ENCODE data around the gene B3GALT6. TPM values are rescaled to one million over a fixed set of nuclear protein-coding genes. Genes with fewer than 3 reads are reported as not detected.

The B3GALT6 gene
- total RNA-seq, 1 donor from 2014 or later: 43.2 TPM

DNA sequence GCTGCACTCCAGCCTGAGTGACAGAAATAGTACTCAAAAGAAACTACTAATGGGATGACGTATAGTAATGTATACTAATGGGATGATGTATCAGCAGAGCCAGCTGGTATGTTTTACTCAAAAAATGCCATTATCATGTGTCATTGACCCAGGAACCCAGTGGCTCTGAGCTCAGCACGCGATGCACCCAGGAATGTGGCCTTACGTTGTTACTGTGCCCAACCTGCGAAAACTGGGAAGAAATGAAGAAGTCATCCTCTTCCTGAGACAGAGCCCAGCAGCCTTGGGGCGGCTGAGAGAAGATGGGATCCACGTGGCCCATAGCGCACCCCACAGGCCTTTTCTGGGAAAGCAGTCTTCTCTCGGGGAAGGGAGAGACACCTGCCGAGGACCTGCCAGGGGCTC, 32.8 kb downstream of the B3GALT6 start:
- DNase-seq (ENCODE audit: low spot score): no peak
- Mint-ChIP-seq H3K4me3 (ENCODE audit: unreplicated experiment) (peak overlapping the region; percentile 42), H3K27ac (ENCODE audit: unreplicated experiment) (no peak overlapping the region), H3K27me3 (ENCODE audit: unreplicated experiment) (peaks cover 3% of the 10 kb centered on the region), H3K36me3 (ENCODE audit: low read depth, unreplicated experiment) (peaks cover 39% of the 10 kb centered on the region), H3K4me1 (ENCODE audit: unreplicated experiment) (peaks cover 7% of the 10 kb centered on the region), H3K9me3 (ENCODE audit: unreplicated experiment) (no peaks in the 10 kb centered on the region)
- TF ChIP-seq, protein P1, sequence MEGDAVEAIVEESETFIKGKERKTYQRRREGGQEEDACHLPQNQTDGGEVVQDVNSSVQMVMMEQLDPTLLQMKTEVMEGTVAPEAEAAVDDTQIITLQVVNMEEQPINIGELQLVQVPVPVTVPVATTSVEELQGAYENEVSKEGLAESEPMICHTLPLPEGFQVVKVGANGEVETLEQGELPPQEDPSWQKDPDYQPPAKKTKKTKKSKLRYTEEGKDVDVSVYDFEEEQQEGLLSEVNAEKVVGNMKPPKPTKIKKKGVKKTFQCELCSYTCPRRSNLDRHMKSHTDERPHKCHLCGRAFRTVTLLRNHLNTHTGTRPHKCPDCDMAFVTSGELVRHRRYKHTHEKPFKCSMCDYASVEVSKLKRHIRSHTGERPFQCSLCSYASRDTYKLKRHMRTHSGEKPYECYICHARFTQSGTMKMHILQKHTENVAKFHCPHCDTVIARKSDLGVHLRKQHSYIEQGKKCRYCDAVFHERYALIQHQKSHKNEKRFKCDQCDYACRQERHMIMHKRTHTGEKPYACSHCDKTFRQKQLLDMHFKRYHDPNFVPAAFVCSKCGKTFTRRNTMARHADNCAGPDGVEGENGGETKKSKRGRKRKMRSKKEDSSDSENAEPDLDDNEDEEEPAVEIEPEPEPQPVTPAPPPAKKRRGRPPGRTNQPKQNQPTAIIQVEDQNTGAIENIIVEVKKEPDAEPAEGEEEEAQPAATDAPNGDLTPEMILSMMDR (IDR thresholded peaks at IDR 0.05; ENCODE audit: unreplicated experiment): no peak

DNA sequence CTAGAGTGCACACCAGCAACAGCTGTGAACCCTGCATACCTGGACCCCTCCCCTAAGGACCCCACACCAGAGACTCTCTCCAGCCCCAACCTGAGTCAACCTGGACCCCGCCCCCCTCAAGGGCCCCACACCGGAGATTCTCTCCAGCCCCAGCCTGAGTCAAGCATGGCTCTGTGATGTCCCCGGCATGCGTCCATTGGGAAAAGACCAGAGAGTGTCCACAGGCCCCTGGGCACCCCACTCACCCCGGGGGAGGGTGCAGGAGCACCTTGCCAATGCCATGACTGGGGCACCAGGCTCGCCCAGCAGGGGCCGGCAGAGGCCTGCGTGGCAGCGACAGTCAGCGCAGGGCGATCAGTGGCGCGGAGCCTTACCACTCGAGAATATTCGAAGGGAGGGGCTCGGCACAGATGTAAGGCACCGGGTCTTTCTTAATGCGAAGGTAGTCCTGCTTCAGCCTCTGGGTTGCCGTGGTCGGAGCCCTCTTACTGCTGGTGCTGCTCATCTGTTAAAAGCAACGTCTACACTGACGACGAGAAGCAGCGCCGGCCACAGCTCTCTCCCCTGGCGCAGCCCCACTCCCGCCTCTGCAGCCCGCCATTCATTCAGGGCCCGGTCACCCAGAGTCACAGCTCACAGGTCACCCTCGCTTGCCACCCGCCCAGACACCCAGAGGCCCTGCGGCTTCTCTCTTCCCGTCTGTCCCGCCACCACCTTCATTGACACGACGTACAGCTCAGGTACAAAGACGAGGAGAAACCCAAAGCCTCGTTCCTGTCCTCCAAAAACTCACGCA, 35.6 kb downstream of the B3GALT6 start:
- TF ChIP-seq, protein P1 (IDR thresholded peaks at IDR 0.05; ENCODE audit: unreplicated experiment): no peak
- Mint-ChIP-seq H3K9me3 (ENCODE audit: unreplicated experiment) (no peaks in the 10 kb centered on the region), H3K27me3 (ENCODE audit: unreplicated experiment) (peaks cover 15% of the 10 kb centered on the region), H3K4me3 (ENCODE audit: unreplicated experiment) (no peak overlapping the region), H3K36me3 (ENCODE audit: low read depth, unreplicated experiment) (peaks cover 36% of the 10 kb centered on the region), H3K27ac (ENCODE audit: unreplicated experiment) (peak overlapping the region; percentile 57), H3K4me1 (ENCODE audit: unreplicated experiment) (peaks cover 27% of the 10 kb centered on the region)
- no peak for DNase-seq (ENCODE audit: low spot score)

DNA sequence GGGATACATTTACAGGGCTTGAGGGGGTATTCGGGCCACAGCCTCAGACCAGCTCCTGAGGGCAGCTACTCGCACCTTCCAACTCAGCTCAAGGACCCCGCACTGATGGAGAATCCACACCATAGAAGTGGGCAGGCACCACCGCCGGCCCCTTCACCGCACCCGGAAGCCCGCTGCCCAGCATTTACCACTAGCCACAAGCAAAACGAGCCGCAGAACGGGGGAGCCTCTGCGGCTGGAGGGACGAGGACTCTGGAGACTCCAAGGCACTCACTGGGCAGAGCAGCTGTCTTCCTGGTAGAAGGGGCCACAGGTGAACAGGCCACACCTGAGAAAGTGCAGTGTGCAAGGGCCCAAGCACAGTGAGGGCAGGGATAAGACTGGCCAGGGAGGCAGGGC, 36.2 kb downstream of the B3GALT6 start:
- peaks cover 19% of the 10 kb centered on the region for H3K27me3 Mint-ChIP-seq (ENCODE audit: unreplicated experiment)
- DNase-seq (ENCODE audit: low spot score): no peak
- no peaks in the 10 kb centered on the region for H3K9me3 Mint-ChIP-seq (ENCODE audit: unreplicated experiment)
- peaks cover 32% of the 10 kb centered on the region for H3K4me1 Mint-ChIP-seq (ENCODE audit: unreplicated experiment)
- no peak overlapping the region for H3K4me3 Mint-ChIP-seq (ENCODE audit: unreplicated experiment)
- peak overlapping the region; percentile 57 for H3K27ac Mint-ChIP-seq (ENCODE audit: unreplicated experiment)
- H3K36me3 Mint-ChIP-seq (ENCODE audit: low read depth, unreplicated experiment): peaks cover 30% of the 10 kb centered on the region
- TF ChIP-seq, protein P1 (IDR thresholded peaks at IDR 0.05; ENCODE audit: unreplicated experiment): no peak

DNA sequence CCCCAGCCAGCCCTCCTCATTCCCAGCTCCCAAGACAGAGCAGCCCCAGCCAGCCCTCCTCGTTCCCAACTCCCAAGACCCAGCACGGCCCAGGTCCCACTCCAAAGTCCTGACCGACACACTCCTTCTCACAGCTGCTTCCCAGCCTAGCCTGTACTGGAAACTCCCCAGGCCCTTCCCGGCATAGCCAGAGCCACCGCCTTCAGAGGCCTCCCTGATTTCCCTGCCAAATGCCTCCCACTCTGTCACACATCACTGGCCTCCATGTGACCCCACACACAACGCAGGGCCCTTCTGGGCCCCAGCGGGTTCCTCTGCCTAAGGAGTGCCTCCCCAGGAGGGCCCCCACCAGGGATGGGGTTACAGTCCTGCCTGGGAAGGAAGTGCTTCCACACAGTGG, 38.8 kb downstream of the B3GALT6 start:
- H3K4me3 Mint-ChIP-seq (ENCODE audit: unreplicated experiment): peak overlapping the region; percentile 66
- DNase-seq (ENCODE audit: low spot score): no peak
- peaks cover 21% of the 10 kb centered on the region for H3K27me3 Mint-ChIP-seq (ENCODE audit: unreplicated experiment)
- TF ChIP-seq, protein P1 (IDR thresholded peaks at IDR 0.05; ENCODE audit: unreplicated experiment): no peak
- H3K36me3 Mint-ChIP-seq (ENCODE audit: low read depth, unreplicated experiment): peaks cover 25% of the 10 kb centered on the region
- H3K9me3 Mint-ChIP-seq (ENCODE audit: unreplicated experiment): no peaks in the 10 kb centered on the region
- peak overlapping the region; percentile 72 for H3K27ac Mint-ChIP-seq (ENCODE audit: unreplicated experiment)
- H3K4me1 Mint-ChIP-seq (ENCODE audit: unreplicated experiment): peaks cover 32% of the 10 kb centered on the region

All from endothelial cell (in vitro differentiated cells).